PC-3 (cell line): ENCODE data around the gene RNF125. TPM values are rescaled to one million over a fixed set of nuclear protein-coding genes. Genes with fewer than 3 reads are reported as not detected.

Source experiments
- ATAC-seq: fragments of 200-7000 bp; cut with Tn5 transposase; 2 replicates; pipeline ENCODE4 v1.9.1; 2020; ENCODE audit warnings: mild to moderate bottlenecking, moderate library complexity
- BruUV-seq: library from RNA; stranded (reverse); fragments of 400-500 nt; replicated peaks from 2 replicates; lab custom pipeline; 2021; lab: Mats Ljungman, UMichigan
- CTCF ChIA-PET: fragments of 300-600 bp; sonication (Branson Sonifier 250); formaldehyde crosslinking; loops from one replicate; lab custom pipeline; 2022; ENCODE audit warnings: antibody characterized with exemption; lab: Charles Lee
- POLR2A ChIA-PET: fragments of 300-600 bp; sonication (Branson Sonifier 250); formaldehyde crosslinking; loops from one replicate; lab custom pipeline; 2022; ENCODE audit warnings: antibody characterized with exemption; ENCODE audit not compliant: unreplicated experiment; lab: Charles Lee
- DNase-seq: peaks from one replicate; pipeline ENCODE4 v3.0.0-alpha.2; 2015
- H2AFZ ChIP-seq: fragments of 300-600 bp; sonication (generic); 2 replicates; pipeline ENCODE4 v1.6.0; 2016; ENCODE audit warnings: antibody characterized with exemption, low read length
- H3F3A ChIP-seq: fragments of 300-600 bp; sonication (generic); one replicate; pipeline ENCODE4 v1.6.0; 2017; ENCODE audit warnings: antibody characterized with exemption, low read length, control low read depth, mild to moderate bottlenecking; ENCODE audit not compliant: unreplicated experiment
- H3K27ac ChIP-seq: fragments of 300-600 bp; sonication (generic); 2 replicates; pipeline ENCODE4 v1.5.1; 2016; ENCODE audit warnings: mild to moderate bottlenecking, low read length
- H3K27me3 ChIP-seq: fragments of 300-600 bp; sonication (generic); 2 replicates; pipeline ENCODE4 v1.6.1; 2016; ENCODE audit warnings: low read length, mixed read lengths
- H3K36me3 ChIP-seq: fragments of 300-600 bp; sonication (generic); 2 replicates; pipeline ENCODE4 v1.6.1; 2016; ENCODE audit warnings: low read depth, mixed run types, low read length, mixed read lengths
- H3K4me1 ChIP-seq: fragments of 300-600 bp; sonication (generic); 2 replicates; pipeline ENCODE4 v1.5.1; 2016; ENCODE audit warnings: low read length; ENCODE audit not compliant: insufficient read depth
- H3K4me2 ChIP-seq: fragments of 300-600 bp; sonication (generic); 2 replicates; pipeline ENCODE4 v1.6.0; 2016; ENCODE audit warnings: low read length
- H3K4me3 ChIP-seq: fragments of 300-600 bp; sonication (generic); 2 replicates; pipeline ENCODE4 v1.5.1; 2016; ENCODE audit warnings: mild to moderate bottlenecking, low read length, mixed read lengths
- H3K79me2 ChIP-seq: fragments of 300-600 bp; sonication (generic); 2 replicates; pipeline ENCODE4 v1.6.1; 2017; ENCODE audit warnings: low read length, mixed read lengths
- H3K9ac ChIP-seq: fragments of 300-600 bp; sonication (generic); 2 replicates; pipeline ENCODE4 v1.6.0; 2016; ENCODE audit warnings: mild to moderate bottlenecking, low read length
- H3K9me2 ChIP-seq: fragments of 300-600 bp; sonication (generic); replicated peaks from 2 replicates; pipeline ENCODE4 v1.6.1; 2016; ENCODE audit warnings: mixed run types, low read length, mixed read lengths
- H3K9me3 ChIP-seq: fragments of 300-600 bp; sonication (generic); 2 replicates; pipeline ENCODE4 v1.6.1; 2016; ENCODE audit warnings: low read length, mixed read lengths
- H4K20me1 ChIP-seq: fragments of 300-600 bp; sonication (generic); 2 replicates; pipeline ENCODE4 v1.6.1; 2016; ENCODE audit warnings: low read length, mixed read lengths
- CTCF ChIP-seq: fragments of 300-600 bp; sonication (generic); conservative IDR thresholded peaks from 2 replicates; pipeline ENCODE4 v1.5.1; 2017; ENCODE audit warnings: antibody characterized with exemption, low read depth, mild to moderate bottlenecking, low read length
- EZH2 ChIP-seq: fragments of 300-600 bp; sonication (generic); IDR thresholded peaks from one replicate; pipeline ENCODE4 v1.6.1; 2017; ENCODE audit warnings: antibody characterized with exemption, mild to moderate bottlenecking, low read length; ENCODE audit not compliant: unreplicated experiment
- EZH2phosphoT487 ChIP-seq: fragments of 300-600 bp; sonication (generic); IDR thresholded peaks from 2 replicates; pipeline ENCODE4 v1.6.1; 2018; ENCODE audit warnings: mild to moderate bottlenecking, antibody characterized with exemption, low read length, borderline replicate concordance
- intact Hi-C: fragments of 100-400 bp; cut with micrococcal nuclease; formaldehyde crosslinking; loops from 2 replicates; pipeline ENCODE4 v1.9.0; 2023
- total RNA-seq: library from RNA; depleted of rRNA; stranded (reverse); fragments of >200 nt; gene quantifications from 2 replicates; pipeline ENCODE4 v1.2.3, GENCODE V29; 2014

The RNF125 gene
- total RNA-seq, 1 experiment from 2014 or later, result 1.1 TPM

GRCh38 chr18:32010124-32010721 lies 8.4 kb upstream of the RNF125 start:
- Histone ChIP-seq H3K9me2 (no peaks in the 10 kb centered on the region), H4K20me1 (no peaks in the 10 kb centered on the region), H3K36me3 (no peaks in the 10 kb centered on the region), H3K4me2 (no peak overlapping the region), H3K27ac (no peak overlapping the region), H3K27me3 (no peaks in the 10 kb centered on the region), H3K79me2 (no peaks in the 10 kb centered on the region), H3K4me3 (no peak overlapping the region), H3K9ac (no peak overlapping the region), H3K4me1 (no peaks in the 10 kb centered on the region), H2AFZ (no peak overlapping the region), H3F3A (no peaks in the 10 kb centered on the region), H3K9me3 (no peaks in the 10 kb centered on the region)
- no peak for ATAC-seq
- TF ChIP-seq EZH2phosphoT487 (no peak), EZH2 (no peak), CTCF (no peak)
- intact Hi-C loops, result no loop called here
- no TSS peak for BruUV-seq
- ChIA-PET POLR2A (no interaction called here), CTCF (no interaction called here)
- DNase-seq, result peak; percentile 4

GRCh38 chr18:32011193-32011592 lies 7.4 kb upstream of the RNF125 start:
- no peaks in the 10 kb centered on the region for H3F3A ChIP-seq
- H4K20me1 ChIP-seq, result no peaks in the 10 kb centered on the region
- no peak overlapping the region for H2AFZ ChIP-seq
- H3K4me3 ChIP-seq, result no peak overlapping the region
- no peak for DNase-seq
- TF ChIP-seq CTCF (no peak), EZH2 (no peak), EZH2phosphoT487 (no peak)
- H3K9ac ChIP-seq, result no peak overlapping the region
- intact Hi-C loops, result no loop called here
- H3K36me3 ChIP-seq, result no peaks in the 10 kb centered on the region
- no peak overlapping the region for H3K27ac ChIP-seq
- BruUV-seq, result no TSS peak
- H3K27me3 ChIP-seq, result no peaks in the 10 kb centered on the region
- ChIA-PET POLR2A (no interaction called here), CTCF (no interaction called here)
- no peak overlapping the region for H3K4me2 ChIP-seq
- no peaks in the 10 kb centered on the region for H3K4me1 ChIP-seq
- no peaks in the 10 kb centered on the region for H3K9me3 ChIP-seq
- H3K9me2 ChIP-seq, result no peaks in the 10 kb centered on the region
- no peak for ATAC-seq
- H3K79me2 ChIP-seq, result no peaks in the 10 kb centered on the region

GRCh38 chr18:32019251-32019948 lies 775 bp downstream of the RNF125 start:
- peak overlapping the region; percentile 90 for H3K4me2 ChIP-seq
- CTCF ChIA-PET, result interaction anchor here (0.6 to 1.0 kb wide), 2 partner anchors 53 to 451 kb away, joined by 3 to 12 read pairs; partner anchors contain the start of gene GAREM1
- H2AFZ ChIP-seq, result peak overlapping the region; percentile 93
- TF ChIP-seq CTCF (no peak), EZH2phosphoT487 (no peak), EZH2 (no peak)
- POLR2A ChIA-PET, result interaction anchor here (0.6 kb wide), 2 partner anchors 72 to 1082 kb away, joined by 3 read pairs; partner anchors contain the start of gene RNF138
- H3K9me3 ChIP-seq, result no peaks in the 10 kb centered on the region
- H3K79me2 ChIP-seq, result no peaks in the 10 kb centered on the region
- BruUV-seq, result TSS peak; percentile 65
- DNase-seq, result peak; percentile 9
- no peaks in the 10 kb centered on the region for H3K4me1 ChIP-seq
- H3K9ac ChIP-seq, result peak overlapping the region; percentile 37
- no peaks in the 10 kb centered on the region for H4K20me1 ChIP-seq
- intact Hi-C loops, result loop anchor here (5.0 kb wide), 1 partner anchor 53 kb away; no protein-coding TSS in a partner anchor
- H3K4me3 ChIP-seq, result peak overlapping the region; percentile 69
- no peaks in the 10 kb centered on the region for H3K9me2 ChIP-seq
- ATAC-seq, result peak; percentile 20
- no peaks in the 10 kb centered on the region for H3K36me3 ChIP-seq
- H3K27me3 ChIP-seq, result no peaks in the 10 kb centered on the region
- no peaks in the 10 kb centered on the region for H3F3A ChIP-seq
- no peak overlapping the region for H3K27ac ChIP-seq
